Dermis blood vessel endothelial cell (primary cell): Measurements from ENCODE around the gene UBQLN4. TPM values are rescaled to one million over a fixed set of nuclear protein-coding genes. Genes with fewer than 3 reads are reported as not detected.

Experiments used
- DNase-seq: peaks from one replicate; pipeline ENCODE4 v3.0.0; 2010
- total RNA-seq: library from RNA; depleted of rRNA; stranded (reverse); fragments of >200 nt; gene quantifications from 2 replicates; pipeline ENCODE4 v1.2.3, GENCODE V29; 2014

UBQLN4 gene
- total RNA-seq, result 16.3 and 23.4 TPM in 2 replicates

DNA sequence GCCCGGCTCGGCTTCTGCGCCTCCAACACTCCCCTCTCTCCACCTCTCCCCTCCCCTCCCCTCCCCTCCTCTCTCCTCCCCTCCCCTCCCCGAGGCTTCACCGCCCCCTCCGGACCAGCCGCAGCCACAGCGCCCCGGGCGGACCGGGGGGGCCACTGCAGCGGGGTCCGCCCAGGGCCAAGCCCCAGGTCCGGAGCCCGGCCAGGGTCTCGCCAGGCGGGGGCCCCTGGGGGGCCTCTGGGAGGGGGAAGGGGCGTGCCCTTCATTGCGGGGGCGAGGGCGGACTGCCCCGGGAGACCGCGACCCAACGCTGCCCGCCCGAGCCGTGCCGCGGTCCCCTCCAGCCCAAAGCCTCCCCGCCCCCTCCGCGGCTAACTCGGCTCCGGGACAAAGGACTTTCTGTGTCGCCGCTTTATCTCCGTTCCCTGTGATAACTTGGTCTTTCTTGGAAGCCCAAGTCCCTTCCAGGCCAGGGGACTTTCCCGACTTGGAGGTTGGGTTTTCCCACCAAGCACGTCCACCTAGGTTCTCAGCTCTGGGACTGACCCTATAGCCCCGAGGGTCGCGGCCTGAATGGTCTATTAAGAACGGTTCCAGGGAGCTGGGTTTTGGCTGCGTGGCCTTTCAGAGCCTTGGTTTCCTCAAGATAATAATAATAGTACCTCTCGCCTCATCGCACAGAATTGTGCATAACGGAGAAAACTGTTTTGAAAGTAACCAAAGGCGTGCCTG, at the start of gene UBQLN4:
Gene UBQLN4 (minus strand): TSS at position 31 of the 732 bp plus-strand sequence. CDS start 97 bp downstream, outside the sequence.
- DNase-seq, result peak; percentile 90

DNA sequence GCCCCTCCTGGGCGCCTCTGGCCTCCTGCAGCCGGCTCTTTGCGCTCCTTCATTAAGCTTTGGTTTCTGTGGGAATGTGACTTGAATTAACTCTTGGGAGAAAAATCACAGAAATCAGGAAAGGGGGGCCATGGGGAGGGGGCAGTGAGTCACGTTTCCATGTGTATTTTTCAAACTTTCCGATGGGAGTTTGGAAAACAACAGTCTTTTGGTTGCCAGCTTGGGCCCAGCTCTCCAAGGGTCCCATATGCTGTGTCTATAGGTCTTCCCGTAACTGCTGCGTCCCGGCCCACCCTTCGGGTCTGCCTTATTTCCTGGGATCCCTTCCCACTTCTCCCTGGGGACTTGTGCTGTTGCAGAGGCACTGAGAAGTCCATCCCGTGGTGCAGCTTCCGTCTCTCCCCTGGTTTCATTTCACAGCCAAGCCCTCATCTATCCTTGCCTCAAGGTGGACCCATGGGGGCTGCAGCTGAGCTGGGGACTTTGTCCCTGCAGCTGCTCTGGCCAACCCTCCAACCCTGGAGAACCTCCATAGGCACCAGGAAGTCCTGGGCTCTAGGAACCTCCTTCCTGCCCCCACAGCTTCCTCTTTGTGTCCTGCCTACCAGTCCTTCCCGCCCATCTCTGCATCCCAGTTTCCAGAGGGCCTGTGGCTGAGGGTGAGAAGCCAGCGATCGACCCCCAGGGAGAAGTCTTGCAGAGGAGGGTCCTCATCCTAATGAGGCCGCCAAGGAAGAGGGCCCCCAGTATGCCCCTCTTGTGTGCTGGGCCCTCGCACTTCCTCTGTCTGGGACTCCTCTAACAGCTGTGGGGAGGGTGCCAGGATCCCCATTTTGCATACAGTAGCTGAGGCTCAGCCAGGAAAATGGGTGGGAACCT, 49.3 kb upstream of the UBQLN4 start:
- DNase-seq, result peak; percentile 93

DNA sequence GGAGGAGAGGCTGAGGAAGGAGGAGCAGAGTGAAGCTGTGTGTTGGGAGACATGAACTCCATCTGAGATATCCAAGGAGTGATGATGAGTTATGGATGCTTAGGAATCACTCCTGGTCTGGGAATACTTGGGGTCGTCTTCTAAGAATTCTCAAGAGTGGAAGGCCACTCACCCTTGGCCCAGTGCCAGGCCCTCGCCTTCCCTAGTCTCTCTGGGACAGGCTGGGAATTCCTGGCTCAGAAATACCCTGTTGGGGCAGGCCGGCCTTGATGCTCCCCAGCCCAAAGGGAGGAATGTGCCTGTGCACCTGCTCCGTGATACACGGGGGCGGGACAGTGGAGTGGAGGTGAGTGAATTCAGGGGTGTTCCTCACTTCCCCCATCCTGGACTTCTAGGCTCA, 48.3 kb upstream of the UBQLN4 start:
- DNase-seq, result peak; percentile 62

DNA sequence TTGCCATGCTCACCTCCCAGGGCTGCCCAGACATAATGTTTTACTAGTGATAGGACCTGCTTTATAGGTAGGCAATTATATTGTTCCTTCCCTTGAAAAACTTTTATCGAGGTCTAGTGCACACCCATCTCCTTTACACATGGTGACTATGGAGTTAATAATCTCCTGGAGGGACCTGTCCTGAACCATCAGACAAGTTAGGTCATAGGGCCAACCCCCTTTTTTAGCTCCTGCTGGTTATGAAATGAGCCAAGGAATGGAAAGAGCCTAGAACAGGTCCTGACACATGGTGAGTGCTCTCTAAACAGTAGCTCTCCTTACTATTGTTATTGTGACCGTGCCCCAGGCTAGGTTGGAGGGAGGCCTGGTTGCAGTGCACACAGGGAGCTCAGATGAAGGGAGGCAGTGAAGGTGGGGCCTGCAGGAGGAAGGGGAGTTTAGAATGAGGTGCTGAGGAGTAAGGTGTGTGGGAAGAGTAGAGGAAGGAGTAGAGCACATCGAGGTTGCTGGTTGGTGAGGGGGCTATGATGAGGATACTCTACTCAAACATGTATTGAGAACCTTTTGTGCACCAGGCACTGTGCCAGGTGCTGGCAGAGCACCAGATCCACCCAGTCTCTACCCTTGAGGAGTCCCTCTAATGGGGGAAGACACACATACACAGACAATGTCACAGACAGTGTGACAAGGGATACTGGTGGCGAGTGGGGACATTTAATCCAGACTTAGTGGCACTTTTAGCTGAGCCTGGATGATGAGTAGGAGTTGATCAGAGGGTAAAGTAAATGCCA, 46.8 kb upstream of the UBQLN4 start:
- no peak for DNase-seq

DNA sequence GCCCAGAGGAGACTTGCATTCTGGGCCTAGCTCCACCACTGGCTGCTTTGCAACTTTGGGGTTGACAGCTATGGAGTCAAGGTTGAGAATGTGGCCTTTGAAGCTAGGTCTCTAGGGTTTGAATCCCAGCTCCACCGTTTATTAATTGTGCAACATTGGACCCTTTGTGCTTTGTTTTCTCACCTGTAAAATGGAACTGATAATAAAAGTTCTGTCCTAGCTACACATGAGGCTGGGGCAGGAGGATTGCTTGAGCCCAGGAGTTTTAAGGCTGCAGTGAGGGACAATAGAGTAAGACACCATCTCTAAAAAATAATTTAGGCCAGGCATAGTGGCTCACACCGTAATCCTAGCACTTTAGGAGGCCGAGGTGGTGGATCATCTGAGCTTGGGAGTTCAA, 45.7 kb upstream of the UBQLN4 start:
- DNase-seq, result no peak

DNA sequence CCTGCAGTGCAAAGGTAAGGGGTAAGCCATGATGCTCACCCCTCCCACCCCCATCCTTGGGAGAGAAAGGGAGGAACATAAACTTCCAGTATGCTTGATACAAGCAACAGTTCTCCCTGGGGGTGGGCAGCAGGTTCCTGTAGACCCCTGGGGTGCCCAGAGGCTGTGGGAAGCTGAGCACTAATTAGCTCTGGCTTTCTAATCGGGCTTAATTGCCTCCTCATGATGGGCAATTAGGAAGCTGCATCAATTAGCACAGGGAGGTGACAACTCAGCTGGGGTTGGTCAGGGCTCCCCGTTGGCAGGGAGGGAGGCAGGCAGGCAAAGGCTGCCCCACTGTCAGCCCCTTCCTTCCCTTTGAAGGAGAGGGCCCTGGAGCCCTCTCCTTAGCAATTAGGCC, 45.2 kb upstream of the UBQLN4 start:
- DNase-seq, result no peak

DNA sequence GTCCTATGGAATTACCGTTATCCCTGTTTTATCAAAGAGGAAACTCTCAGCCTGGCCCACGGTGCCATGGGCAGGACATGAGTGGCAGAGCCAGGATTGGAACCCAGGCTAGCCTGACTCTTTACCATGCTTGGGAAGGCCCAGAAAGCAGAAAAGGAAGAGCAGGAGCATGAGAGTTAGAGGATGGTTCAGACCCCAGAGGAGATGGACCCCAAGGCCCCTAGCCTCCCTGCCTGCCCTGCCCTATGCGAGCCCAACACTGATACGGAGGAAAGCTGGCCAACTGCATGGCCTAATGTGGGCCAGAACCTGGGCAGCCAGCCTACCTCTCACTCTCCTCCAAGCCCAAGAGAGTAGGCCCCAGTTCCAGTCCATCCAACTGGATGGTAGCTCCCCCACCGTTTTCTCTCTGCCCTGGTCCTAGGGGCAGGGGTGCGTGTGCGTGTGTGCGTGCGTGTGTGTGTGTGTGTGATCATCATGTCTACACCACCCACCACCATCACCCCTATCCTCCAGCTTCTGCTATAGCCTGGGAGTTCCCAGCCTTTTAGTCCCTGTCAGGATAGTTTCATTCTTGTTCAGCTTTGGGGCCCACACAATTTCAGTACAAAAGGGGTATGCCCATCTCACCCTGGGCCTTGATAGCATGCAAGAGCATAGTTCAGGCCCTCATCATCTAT, 44.0 kb upstream of the UBQLN4 start:
- no peak for DNase-seq

DNA sequence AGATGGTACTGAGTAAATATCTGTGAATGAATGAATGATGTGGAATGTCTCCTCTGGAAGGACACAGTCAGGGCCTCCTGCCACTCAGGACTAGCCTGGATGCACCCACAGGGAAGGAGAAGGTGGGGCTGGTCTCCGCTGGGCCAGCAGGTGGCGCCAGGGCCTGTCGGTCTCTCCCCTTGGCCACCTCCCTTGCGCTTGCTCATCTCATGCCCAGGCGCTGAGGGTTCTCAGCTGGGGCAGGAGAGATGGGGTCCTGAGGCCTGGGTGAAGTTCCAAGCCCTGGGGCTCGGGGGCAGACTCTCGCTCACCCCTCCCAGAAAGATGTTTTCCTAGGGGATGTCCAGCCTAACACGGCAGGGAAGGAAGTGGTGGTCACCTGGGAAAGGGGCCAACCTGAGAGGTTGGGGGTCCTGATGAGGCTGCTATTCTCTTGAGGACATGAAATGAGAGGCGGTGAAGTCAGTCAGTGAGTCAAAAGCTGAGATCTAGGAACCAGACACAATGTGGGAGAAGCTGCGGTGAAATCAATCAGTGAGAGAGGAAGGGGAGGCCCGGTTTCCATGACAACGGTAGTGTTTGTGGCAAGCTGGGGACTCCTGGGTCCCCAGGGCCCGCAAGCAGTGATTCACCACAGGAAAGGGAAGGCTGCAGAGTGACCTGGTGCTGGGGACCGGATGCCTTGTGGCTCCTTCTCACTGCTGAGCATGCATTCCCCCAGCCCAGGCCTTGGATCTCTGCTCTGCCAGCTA, 43.2 kb upstream of the UBQLN4 start:
- peak; percentile 98 for DNase-seq

DNA sequence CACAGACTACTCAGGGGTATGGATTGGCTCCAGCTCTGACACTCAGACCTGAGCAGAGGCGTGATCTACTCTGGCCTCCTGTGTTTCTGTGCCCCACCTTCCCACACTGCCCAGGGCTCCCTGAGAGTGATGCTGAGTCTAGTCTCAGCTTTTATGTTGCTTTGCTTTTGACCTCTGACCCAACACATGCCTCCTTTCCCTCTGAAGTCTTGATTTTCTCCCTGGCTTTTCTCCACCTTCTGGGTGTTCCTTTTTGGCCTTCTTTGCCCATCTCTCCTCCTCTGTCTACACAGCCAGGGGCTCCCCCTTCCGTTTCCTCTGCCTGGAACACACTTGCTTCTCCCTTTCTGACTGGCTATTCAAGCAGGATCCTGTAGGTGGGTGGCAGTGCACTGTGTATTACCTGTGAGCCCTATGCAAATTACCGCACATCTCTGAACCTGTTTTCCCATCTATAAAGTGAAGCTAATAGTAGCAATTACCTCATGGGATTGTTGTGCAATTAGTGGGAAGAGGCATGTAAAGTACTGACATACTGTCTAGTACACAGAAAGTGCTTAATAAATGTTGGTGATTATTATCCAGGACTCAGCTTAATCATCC, 42.4 kb upstream of the UBQLN4 start:
- no peak for DNase-seq

DNA sequence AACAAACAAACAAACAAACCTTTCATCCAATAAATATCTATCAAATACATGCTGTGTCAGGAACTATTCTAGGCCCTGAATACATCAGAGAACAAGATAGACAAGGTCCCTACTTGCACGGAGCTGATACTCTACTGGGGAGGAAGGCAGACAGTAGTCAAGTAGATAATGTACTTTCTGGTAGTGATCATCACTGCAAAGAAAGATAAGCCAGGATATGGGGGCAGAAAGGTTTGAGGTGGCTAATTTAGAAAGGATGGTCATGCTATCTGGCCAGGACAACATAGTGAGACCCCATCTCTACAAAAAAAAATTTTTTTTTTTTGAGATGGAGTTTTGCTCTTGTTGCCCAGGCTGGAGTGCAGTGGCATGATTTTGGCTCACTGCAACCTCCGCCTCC, 38.0 kb upstream of the UBQLN4 start:
- no peak for DNase-seq

DNA sequence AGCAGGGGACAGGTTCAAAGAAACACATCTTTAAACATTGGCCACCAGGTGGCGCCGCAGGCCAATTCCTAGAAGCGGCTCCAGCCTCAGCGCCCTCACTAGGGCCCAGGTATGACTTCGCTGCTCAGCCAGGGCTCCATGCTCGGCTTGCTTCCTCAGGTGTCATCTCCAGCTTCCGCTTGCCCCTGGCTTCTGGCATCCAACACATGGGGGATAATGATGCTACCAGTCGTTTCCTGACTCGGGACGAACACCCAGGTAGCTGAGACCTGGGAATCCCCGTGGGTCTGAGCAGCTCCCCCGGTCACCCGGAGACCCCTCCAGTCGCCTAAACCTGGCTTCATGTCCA, 37.2 kb upstream of the UBQLN4 start:
- DNase-seq, result peak; percentile 92

DNA sequence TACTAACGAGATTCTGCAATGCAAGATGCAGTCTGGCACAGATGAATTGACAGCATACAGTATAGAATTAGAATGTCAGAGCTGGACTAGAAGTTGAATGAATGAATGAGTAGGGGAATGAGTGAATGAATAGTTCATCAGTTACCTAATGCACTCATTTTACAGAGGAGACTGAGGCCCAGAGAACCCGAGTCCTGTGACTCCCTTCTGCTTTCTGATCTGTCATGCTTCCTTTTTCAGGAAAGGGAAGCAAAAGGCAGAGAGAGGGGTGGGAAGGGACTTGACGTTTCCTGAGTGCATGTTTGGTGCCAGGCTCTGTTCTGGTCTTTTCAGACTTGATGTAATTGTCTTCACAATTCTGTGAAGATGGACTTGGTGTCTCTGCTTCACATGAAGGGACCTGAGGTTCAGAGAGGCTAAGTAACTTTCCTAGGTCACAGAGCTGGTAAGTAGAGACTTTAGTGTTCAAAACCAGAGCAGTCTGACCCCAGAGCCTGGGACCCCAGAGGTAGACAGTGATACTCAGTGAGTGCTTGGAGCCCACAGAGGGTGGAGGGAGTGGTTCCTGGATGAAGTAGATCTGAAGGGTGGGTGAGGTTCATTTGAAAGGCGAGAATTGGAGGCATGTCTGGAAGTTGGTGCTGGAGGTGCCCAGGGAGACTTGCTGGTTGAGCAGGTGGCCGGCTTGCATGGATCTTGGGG, 36.7 kb upstream of the UBQLN4 start:
- DNase-seq, result no peak

DNA sequence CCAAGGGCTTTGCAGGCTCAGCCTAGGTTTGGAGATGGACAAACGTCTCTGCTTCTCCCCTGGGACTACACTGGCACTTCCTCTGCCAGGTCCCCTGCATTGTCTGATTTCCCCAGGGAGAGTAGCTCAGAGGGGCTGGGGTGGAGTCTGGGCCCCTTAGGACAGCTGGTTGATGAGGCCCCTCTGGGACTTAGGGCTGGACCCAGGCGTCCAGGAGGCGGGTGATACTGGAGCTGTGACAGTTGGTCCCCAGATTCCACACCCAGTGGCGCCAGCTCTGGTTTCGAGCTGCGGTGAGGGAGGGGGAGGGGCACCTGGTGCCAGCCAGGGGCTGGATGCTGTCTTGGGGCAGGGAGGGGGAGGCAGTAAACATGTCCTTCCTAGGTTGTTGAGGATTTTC, 36.1 kb upstream of the UBQLN4 start:
- no peak for DNase-seq

DNA sequence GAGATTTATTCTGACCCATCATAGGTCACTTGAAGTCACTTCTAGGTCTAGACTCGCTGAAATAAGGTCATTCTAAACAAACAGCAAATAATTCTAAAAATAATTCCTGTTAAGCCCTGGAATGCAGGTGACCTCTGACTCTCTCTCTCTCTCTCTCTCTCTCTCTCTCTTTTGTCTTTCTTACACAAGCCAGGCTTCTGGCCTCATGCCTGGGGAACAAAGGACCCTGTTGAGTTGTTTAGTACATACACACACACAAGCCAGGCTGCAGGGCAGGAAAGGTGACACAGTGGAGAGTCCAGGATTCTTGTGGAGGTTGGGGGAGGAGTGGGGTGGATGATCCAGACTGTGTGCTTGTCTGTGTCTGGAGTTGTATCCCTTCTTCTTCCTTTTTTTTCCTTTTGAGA, 32.7 kb upstream of the UBQLN4 start:
- DNase-seq, result peak; percentile 89

DNA sequence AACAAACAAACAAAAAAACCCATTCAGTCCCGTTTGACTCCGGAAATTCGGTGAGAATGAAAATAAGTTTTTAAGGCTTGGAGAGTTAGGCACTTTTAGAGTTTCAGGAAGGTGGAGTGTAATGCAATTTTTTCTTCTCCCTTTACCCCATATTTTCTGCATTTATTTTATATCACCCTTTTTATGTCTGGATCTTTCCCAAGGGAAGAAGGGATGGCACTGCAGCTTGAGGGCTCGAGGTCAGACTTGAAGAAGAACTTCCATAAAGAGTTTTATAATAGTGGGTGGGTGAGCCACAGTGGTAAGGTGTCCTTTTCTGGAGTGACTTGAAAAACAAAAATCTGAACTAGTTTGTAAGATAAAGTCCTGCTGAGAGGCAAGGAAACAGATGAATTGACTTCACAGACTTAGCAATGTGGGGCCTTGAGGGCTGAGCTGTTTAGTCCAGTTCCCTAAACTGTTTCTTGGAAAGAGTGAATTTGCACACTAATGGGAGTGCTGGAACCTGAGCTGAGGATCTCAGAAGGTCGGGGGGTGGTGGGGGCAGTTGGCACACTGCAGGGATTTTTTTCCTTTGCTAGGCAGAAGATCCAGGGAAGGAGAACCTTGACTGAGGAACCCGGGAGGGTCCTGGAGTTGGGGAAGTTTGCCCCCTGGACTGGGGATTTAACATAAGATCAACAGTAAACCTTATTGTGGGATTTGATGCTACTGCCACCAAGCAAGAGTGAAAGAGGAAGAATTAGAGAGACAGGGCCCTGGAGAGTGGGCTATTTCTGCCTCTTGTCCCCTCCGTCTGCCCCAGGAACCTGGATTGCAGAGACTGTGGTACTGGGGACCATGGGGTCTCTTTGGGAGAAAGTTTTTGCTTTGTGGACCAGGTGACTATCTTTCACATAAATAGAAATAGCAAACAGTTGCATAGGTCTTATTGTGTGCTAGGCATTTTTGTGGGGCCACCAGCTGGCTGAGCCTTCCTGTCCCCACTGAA, 30.5 kb upstream of the UBQLN4 start:
- DNase-seq, result no peak

DNA sequence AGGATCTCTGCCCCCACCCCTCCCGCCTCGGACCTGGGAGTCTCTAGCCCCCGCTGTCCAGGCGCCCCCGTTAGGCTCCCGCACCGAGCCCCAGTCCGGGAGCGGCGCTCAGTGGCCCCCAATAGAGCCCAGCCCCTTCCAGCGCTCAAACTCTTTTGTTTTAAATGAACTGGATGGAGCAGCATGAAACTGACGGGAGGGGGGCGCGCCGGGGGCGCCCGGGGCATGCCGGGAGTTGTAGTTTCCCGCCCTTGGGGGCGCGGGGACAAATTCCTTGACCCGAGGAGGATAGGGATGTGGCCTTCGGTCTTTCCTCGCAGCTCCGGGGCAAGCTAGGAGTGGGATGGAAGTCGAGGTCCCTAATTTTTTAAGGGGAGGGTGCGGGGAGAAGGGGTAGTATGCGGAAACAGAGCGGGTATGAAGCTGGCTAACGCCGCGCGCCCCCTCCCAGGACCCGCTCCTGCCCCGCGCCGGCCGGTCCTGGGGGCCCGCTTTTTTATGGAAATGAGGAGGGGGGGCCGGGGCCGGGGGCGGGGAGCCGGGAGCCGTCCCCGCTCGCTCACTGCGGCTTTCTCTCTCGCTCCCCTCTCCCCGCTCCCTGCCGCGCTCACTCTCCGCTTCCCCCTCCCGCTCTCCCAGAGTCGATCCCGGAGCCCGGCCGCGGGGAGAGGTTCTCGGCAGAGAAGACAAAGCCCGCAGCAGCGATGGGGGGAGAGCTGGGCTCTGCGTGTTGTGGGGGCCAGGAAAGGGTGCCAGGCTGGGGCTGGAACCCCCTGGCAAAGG, 28.9 kb upstream of the UBQLN4 start, which contains the start of gene MEX3A:
Gene MEX3A (minus strand): TSS at position 157 of the 783 bp plus-strand sequence. CDS start 467 bp downstream, outside the sequence.
- DNase-seq, result peak; percentile 82

DNA sequence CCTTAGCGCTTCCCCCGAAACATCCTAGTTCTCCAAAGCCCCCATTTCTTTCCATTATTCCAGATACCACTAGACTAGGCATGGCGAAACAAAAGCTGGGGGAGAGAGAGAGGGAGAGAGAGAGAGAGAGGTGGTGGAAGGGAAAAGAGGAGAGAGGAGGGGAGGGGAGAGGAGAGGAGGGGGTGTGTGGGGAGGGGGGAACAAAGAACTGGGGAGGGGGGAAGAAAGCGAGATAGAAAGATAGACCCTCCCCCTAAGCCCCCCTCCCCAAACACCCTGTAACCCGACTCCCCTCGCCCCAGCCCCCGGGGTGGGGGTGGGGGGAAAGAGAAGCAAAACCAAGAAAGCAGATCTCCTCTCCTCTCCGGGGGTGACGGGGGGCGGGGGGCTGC, 28.3 kb upstream of the UBQLN4 start:
- DNase-seq, result no peak

DNA sequence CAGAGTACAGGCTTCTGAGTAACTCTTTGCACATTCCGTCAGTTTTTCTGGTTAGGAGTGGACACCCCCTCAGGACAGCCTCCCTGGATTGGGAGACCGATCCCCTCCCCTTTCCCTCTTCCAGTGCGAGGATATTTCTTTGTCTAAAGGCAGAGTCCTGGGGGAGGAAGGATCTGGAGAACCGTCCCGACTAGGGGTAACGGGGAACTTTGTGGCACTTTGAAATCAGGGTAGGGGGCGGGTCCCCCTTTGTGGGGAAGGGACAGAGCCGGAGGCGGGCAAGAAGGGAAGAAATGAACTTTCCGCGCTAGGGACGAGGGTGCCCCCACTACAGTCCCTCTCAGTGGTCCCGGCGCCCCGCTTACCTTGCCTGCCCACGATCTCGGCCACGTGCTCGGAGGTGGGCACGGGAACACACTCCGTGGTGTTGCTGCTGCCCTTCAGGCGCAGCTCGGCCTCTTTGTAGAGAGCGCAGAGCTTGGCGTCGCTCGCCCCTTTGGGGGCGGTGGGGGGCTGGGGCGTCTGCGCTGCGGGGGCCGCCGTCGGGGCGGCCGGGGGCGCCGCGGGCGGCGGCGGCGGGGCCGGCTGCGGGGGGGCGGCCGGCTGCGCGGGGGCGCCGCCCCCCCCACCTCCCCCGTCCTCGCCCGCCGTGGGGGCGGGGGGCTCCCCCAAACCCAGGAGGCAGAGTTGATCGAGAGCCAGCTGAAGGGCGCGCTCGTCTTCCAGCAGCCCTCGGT, 27.8 kb upstream of the UBQLN4 start:
- DNase-seq, result peak; percentile 43
